ENCODE measurements around the gene DNAH1. TPM values are rescaled to one million over a fixed set of nuclear protein-coding genes. Genes with fewer than 3 reads are reported as not detected.

The DNAH1 gene
- total and polyA plus RNA-seq, 2 experiments from 2014 or later, result 4.0 to 4.2 TPM

DNA sequence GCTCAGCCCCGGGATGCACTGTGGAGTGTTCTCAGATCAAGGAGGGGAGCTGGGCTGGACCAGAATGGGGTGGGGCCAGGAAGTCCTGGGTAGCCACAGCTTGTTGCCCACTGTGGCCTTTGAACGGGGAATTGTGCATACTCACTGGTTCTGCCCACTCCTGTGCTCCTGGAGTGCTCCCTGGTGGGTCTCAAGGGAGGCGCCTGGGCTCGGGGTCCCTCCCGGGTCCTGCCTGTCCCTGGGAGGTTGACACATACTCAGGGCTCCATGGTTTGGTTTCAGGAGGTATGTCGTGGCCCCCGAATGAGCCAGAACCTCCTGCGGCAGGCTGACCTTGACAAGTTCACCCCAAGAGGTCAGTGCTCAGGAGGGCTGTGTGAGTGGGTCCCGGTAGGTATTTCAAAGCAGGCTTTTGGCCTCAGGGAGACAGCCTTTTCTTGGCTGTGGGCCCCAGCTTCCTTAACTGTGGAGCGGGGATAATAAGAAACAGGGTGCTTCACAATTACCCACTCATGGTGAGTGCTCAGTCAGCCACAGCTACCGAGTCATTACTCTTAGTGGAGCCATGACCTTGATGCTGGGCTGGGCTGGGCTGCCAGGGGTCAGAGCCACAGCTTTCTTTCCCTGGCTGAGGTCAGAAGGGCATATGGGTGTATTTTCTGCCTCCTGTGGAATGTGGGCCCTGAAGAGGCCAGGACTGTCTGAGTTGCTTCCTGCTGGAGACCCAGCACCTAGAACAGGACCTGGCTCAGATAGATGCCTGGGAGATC lies 7.6 kb downstream of the DNAH1 start:
- Histone ChIP-seq H3K27ac (no peak overlapping the region), H3K79me2 (no peaks in the 10 kb centered on the region), H3K9me3 (ENCODE audit: low read depth) (no peaks in the 10 kb centered on the region), H3K4me3 (no peak overlapping the region), H3K4me2 (no peak overlapping the region), H3K9me2 (replicated peaks; ENCODE audit: insufficient read depth) (no peaks in the 10 kb centered on the region), H3K27me3 (no peaks in the 10 kb centered on the region), H3K4me1 (ENCODE audit: insufficient read depth) (no peaks in the 10 kb centered on the region), H2AFZ (no peak overlapping the region), H4K20me1 (ENCODE audit: insufficient read depth, poor library complexity, severe bottlenecking) (no peaks in the 10 kb centered on the region), H3K36me3 (replicated peaks; ENCODE audit: insufficient read depth, low read depth) (no peaks in the 10 kb centered on the region)
- WGBS (ENCODE audit: low lambda C conversion rate, missing lambda C conversion rate), result 81% methylated on average over 7 of the region's 11 CpGs
- no peak for TF ChIP-seq EZH2 (IDR thresholded peaks at IDR 0.05; ENCODE audit: borderline replicate concordance)
- TF ChIP-seq, protein P1, sequence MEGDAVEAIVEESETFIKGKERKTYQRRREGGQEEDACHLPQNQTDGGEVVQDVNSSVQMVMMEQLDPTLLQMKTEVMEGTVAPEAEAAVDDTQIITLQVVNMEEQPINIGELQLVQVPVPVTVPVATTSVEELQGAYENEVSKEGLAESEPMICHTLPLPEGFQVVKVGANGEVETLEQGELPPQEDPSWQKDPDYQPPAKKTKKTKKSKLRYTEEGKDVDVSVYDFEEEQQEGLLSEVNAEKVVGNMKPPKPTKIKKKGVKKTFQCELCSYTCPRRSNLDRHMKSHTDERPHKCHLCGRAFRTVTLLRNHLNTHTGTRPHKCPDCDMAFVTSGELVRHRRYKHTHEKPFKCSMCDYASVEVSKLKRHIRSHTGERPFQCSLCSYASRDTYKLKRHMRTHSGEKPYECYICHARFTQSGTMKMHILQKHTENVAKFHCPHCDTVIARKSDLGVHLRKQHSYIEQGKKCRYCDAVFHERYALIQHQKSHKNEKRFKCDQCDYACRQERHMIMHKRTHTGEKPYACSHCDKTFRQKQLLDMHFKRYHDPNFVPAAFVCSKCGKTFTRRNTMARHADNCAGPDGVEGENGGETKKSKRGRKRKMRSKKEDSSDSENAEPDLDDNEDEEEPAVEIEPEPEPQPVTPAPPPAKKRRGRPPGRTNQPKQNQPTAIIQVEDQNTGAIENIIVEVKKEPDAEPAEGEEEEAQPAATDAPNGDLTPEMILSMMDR (IDR thresholded peaks at IDR 0.05; ENCODE audit: poor library complexity), result no peak
- TF ChIP-seq EZH2phosphoT487 (IDR thresholded peaks at IDR 0.05; ENCODE audit: low read depth, severe bottlenecking, unreplicated experiment), result no peak
- no peak for DNase-seq (ENCODE audit: low spot score)

DNA sequence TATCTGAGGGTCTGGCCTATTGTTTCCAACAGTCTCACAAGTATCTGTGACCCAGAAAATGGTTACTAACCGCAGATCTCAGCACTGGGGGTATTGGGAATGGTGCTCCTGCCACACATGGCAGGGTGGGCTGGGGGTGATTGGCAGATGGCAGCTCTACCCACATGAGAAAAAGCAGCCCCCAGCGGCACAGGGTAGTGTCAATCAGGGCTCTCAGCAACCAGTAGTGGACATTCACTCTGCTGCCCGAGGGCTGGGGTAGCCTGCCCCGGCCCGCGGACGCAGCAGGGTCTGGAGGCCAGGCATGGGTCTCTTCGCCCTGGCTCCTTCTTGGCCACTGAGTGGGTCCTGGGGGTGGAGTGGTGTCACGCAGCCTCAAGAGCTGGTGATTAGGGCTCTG lies 8.6 kb downstream of the DNAH1 start:
- no peak for TF ChIP-seq EZH2 (IDR thresholded peaks at IDR 0.05; ENCODE audit: borderline replicate concordance)
- TF ChIP-seq, protein P1 (IDR thresholded peaks at IDR 0.05; ENCODE audit: poor library complexity), result no peak
- Histone ChIP-seq H4K20me1 (ENCODE audit: insufficient read depth, poor library complexity, severe bottlenecking) (no peaks in the 10 kb centered on the region), H3K27me3 (no peaks in the 10 kb centered on the region), H3K36me3 (replicated peaks; ENCODE audit: insufficient read depth, low read depth) (no peaks in the 10 kb centered on the region), H3K9me3 (ENCODE audit: low read depth) (no peaks in the 10 kb centered on the region), H2AFZ (no peak overlapping the region), H3K27ac (no peak overlapping the region), H3K4me3 (no peak overlapping the region), H3K4me2 (no peak overlapping the region), H3K79me2 (no peaks in the 10 kb centered on the region), H3K9me2 (replicated peaks; ENCODE audit: insufficient read depth) (no peaks in the 10 kb centered on the region), H3K4me1 (ENCODE audit: insufficient read depth) (no peaks in the 10 kb centered on the region)
- DNase-seq (ENCODE audit: low spot score), result no peak
- WGBS (ENCODE audit: low lambda C conversion rate, missing lambda C conversion rate), result 100% methylated on average over 9 of the region's 9 CpGs

DNA sequence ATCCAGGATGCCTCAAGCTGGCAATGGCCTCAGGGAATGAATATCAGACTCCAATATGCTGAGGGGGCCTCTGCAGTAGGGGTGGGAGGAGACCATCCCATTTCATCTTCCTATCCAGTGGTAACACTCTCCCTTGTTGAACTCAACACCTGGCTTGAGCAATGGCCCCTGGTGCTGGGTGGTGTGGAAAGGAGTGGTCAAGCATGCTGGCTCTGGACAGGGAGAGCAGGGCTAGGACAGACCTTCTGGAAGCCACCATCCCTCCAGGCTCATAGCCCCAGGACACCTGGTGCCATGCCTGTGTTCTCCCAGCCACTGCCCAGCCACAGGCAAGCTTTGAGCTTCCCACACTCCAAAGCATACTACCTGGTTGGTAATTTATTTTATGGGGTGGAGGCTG lies 9.6 kb downstream of the DNAH1 start:
- no peaks in the 10 kb centered on the region for H3K9me2 ChIP-seq (replicated peaks; ENCODE audit: insufficient read depth)
- no peaks in the 10 kb centered on the region for H3K27me3 ChIP-seq
- no peaks in the 10 kb centered on the region for H3K4me1 ChIP-seq (ENCODE audit: insufficient read depth)
- no peak overlapping the region for H2AFZ ChIP-seq
- no peaks in the 10 kb centered on the region for H3K36me3 ChIP-seq (replicated peaks; ENCODE audit: insufficient read depth, low read depth)
- TF ChIP-seq, protein P1 (IDR thresholded peaks at IDR 0.05; ENCODE audit: poor library complexity), result no peak
- TF ChIP-seq EZH2phosphoT487 (IDR thresholded peaks at IDR 0.05; ENCODE audit: low read depth, severe bottlenecking, unreplicated experiment) (no peak), EZH2 (IDR thresholded peaks at IDR 0.05; ENCODE audit: borderline replicate concordance) (no peak)
- H3K79me2 ChIP-seq, result no peaks in the 10 kb centered on the region
- H3K4me2 ChIP-seq, result no peak overlapping the region
- H3K27ac ChIP-seq, result no peak overlapping the region
- H3K4me3 ChIP-seq, result no peak overlapping the region
- DNase-seq (ENCODE audit: low spot score), result no peak
- H4K20me1 ChIP-seq (ENCODE audit: insufficient read depth, poor library complexity, severe bottlenecking), result no peaks in the 10 kb centered on the region
- H3K9me3 ChIP-seq (ENCODE audit: low read depth), result no peaks in the 10 kb centered on the region

Data from hepatocyte (in vitro differentiated cells).